Astrocyte of the spinal cord (primary cell): ENCODE measurements around the gene MPP2.
A peak's percentile ranks its signal among the peaks of the same experiment; 100 is the strongest.

Experiments used
- DNase-seq: peaks from one replicate; pipeline ENCODE4 v3.0.0; 2011; ENCODE audit warnings: low read depth, low spot score
- H3K4me3 ChIP-seq: 2 replicates; pipeline ENCODE4 v1.5.1; 2011; ENCODE audit warnings: low read depth, mild to moderate bottlenecking, low read length, moderate library complexity
- CTCF ChIP-seq: IDR thresholded peaks from 2 replicates; pipeline ENCODE4 v1.5.1; 2012; ENCODE audit warnings: low read depth, mild to moderate bottlenecking, low read length, inconsistent platforms
- in situ Hi-C: cut with HindIII; loops from 2 replicates; pipeline ENCODE4 v1.10.0; 2017; ENCODE audit warnings: low sequenced_read_pairs

Gene MPP2

DNA sequence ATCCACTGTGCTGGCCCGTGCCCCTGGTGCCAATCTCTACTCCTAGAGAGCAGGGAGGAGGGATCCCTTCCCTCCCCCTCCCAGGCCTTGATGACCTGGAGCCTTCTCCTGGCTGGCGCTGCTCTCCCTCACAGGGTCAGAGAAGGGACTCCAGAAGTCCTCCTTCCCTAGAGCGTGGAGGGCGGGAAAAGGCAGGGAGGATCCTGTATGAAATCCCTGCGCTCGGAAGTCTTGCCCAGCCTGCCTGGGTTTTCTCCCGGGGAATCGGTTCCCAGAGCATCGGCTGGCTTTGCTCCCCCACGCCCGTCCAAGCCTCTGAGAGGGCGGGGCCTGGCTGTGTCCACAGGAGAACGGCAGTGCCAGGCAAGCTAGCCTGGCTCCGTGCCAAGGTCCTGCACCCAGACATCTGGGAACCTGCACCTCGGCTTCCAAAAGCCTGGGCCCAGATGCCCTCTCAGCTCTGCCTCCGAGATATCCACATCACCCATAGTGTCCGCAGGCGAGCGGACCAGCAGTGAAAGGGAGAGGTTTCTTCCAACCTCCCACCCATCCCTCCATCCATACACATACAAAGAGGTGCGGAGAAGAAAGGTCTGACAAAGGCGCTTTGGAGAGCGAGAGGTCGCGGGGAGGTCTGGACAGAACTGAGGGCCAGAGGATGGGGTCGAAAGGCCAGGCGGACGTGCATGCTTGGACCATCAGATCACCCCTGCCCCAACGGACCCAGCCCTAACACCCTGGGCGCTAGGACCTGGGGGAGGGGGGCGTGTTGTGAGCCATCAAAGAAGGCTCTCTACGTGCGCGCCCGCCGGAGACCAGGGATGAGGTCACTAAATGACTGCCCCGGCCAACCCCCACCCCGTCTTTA, 1.1 kb downstream of the MPP2 start:
- in situ Hi-C loops = no loop called here
- peak overlapping the region; percentile 61 for H3K4me3 ChIP-seq
- DNase-seq = peak; percentile 47
- TF ChIP-seq CTCF = no peak

GRCh38 chr17:43905400-43905984, 1.8 kb downstream of the MPP2 start:
- TF ChIP-seq CTCF = no peak
- H3K4me3 ChIP-seq = no peak overlapping the region
- in situ Hi-C loops = no loop called here
- no peak for DNase-seq

GRCh38 chr17:43901861-43902589, 5.3 kb downstream of the MPP2 start:
- in situ Hi-C loops = no loop called here
- H3K4me3 ChIP-seq = no peak overlapping the region
- DNase-seq = no peak
- no peak for TF ChIP-seq CTCF

- no peak for DNase-seq
- TF ChIP-seq CTCF = no peak
Measured at GRCh38 chr17:43900858-43901754, 6.2 kb downstream of the MPP2 start.

DNA sequence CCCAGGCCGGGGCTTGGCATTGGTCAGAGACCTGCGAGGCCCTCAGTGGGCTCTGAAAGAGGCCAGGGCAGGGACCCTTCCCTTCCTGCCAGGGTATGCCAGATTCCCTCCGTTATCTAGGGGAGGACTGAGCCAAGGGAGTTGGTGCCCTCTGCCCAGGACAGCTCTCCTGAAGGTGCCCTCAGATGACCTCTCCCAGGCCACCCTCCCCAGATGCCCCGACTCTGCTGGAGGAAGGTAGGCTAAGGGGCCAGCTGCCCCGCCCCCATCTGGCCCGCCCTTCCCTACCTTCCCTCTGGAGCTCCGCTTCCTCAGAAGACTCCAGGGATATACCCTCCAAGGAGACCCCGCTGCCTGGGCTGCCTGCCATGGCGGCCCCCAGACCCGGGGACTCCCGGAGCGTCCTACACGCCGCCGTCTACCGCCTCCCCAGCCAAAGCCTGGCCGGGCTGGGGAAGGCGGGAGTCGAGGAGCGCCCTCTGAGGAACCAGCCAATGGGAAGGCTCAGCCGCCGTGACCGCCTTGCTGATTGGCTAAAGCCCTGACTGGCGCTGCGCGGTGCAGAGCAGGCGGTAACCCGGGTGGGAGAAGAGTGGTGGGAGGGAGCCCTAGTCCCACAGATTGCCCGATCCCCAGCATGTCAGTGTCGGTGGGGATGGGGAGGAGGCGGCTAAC, 7.0 kb downstream of the MPP2 start:
- peak; percentile 68 for DNase-seq
- TF ChIP-seq CTCF = no peak
- H3K4me3 ChIP-seq = peak overlapping the region; percentile 33
- in situ Hi-C loops = no loop called here

More at GRCh38 chr17:43900858-43901754, 6.2 kb downstream of the MPP2 start:
- peak overlapping the region; percentile 33 for H3K4me3 ChIP-seq
- in situ Hi-C loops = no loop called here
